Renal cortical epithelial cell (primary cell): ENCODE measurements around the gene PTPN13. TPM values are rescaled to one million over a fixed set of nuclear protein-coding genes. Genes with fewer than 3 reads are reported as not detected.
A peak's percentile ranks its signal among the peaks of the same experiment; 100 is the strongest.

Experiments used
- DNase-seq: peaks from one replicate; pipeline ENCODE4 v3.0.0-alpha.2; 2011; ENCODE audit warnings: low read depth
- total RNA-seq: library from RNA; depleted of rRNA; stranded (reverse); fragments of >200 nt; gene quantifications from 2 replicates; pipeline ENCODE4 v1.2.3, GENCODE V29; 2014

PTPN13 gene
- total RNA-seq, 1 donor from 2014 or later, result 118 TPM

DNA sequence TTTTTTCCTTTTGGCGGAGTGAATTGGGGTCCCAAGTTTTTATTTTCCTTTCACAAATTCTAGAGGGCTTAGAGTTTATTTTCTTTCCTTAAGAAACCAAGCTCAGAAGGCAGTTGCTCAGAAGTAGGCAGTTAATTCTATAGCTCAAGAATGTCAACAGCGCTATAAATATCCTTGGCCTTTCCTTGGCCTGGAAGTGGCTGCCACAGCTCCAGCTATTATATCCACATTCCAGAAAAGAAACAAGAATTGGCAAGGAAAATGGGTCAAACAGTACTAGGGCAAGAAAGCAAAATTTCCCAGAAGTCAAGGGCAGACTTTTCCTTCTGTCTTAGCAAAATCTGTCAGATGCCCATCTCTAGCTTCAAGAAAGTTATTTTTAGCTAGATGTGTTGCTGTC lies 224.1 kb downstream of the PTPN13 start:
- DNase-seq, result no peak

DNA sequence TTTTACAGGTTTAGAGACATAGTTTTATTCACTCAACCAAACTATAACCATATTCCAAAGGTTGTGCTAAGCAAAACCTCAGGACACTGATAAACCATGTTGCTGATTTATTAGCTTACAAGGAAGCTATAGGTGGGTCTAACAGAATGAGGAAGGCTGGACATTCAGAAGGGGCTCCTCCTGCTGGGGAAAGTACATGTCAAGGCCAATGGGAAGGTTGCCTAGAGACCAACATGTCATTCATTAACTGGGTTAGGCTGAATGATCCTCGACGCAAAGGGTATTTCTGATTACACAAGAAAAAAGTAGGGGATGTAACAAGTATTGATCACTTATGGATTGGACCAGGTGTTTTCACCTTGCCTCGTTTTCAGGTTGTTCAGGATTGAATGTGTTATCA lies 224.7 kb downstream of the PTPN13 start:
- peak; percentile 47 for DNase-seq

DNA sequence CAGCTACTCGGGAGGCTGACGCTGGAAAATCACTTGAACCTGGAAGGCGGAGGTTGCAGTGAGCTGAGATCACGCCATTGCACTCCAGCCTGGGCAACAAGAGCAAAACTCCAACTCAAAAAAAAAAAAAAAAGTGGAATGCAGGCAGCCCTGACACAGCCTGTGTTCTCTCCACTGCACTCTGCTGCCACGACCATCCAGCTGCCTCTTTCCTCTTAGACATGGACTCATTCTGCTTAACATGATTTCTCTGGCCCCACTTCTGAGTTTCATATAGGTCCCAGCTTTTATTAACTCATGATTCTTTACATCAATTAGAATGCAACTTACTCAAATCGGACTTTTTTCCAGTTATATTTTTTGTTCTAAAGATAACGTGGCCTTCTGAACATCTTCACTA lies 225.4 kb downstream of the PTPN13 start:
- no peak for DNase-seq

DNA sequence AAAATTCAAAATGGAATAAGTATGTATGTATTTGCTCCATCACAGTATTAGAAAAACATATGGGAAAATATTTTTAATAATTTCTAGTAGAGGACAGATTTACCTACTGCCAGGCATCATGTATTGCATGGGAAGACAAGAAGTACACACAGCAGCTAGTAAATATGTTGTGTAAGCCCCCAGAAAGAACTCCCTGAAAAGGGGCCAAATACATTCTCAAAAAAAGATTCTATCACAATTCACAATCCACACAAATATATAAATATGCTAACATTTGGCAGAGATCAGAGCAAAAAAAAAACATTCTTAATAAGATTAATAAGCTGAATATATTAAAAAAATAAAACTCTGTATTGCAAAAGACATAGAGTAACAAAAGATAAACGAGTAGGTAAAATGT lies 227.0 kb downstream of the PTPN13 start:
- DNase-seq, result no peak

DNA sequence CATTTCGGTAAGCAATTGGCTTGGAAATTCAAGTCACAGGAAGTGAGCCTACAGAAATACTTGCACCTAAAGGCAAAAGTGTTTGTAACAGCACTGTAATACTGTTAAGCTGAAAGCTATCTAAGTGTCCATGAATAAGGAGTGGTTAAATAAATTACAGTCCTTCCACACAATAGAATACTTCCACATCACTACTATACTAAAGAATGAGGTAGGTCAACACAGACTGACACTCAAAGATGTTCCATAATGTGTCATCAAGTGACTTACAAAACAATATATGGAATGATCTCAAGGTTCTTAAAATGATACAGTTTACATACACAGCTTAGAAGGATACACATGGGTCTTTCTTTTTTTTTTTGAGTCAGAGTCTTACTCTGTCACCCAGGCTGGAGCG lies 228.0 kb downstream of the PTPN13 start:
- no peak for DNase-seq

DNA sequence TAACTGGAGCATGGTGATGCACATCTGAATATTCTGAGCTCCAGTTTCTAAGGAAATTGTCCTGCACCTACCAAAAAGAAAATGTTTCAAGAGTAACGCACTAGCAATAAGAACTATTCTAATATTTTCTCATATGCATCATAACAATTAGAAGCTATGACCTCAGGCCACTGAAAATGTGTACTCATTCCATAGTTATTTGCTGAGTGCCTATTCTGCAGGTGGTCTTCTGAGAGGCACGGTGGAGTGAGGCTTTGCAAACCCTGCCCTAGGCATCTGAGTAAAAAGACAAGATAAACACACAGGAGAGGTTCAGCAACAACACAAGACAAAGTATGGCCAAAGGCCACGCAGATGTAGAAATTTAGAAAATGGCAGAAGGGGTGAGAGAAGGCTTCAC lies 231.4 kb downstream of the PTPN13 start:
- no peak for DNase-seq

DNA sequence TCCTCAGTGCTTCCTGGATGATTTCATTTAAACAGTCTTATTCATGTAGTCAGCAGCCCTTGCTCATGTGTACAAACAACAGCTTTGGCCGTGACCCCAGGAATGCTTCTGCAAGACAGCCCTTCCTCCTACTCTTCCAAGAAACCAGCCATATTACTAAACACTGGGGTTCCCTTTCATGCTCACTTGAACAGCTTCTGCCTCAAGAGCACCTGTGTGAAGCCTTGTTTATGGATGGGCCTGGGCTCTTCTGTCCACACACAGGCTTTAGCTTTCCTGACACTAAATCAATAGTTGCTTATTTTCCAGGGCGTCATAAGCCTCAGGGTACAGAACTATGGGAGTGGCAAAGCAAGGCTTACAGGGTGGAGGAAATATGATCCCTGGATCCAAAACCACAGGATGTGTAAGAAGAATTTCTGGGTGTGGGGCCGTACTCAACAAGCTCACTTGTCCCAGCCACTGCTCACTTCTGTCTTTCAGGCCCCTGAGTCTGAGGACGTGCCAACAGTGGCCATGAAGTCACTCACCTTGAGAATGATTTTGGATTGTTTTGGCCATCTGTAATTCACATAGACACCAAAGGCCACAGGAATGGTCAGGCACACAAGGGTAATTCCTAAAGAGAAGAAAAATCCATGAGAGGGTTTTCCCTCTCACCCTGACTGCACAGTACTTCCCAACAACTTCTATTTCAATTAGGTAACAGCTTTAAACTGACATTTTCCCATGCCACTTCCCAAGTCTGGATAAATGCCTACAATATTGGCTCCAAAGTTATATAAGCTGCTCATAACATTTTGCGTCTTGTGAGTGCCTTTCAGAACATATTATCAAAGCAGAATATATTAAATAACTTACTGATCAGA lies 237.4 kb downstream of the PTPN13 start:
- DNase-seq, result peak; percentile 93

DNA sequence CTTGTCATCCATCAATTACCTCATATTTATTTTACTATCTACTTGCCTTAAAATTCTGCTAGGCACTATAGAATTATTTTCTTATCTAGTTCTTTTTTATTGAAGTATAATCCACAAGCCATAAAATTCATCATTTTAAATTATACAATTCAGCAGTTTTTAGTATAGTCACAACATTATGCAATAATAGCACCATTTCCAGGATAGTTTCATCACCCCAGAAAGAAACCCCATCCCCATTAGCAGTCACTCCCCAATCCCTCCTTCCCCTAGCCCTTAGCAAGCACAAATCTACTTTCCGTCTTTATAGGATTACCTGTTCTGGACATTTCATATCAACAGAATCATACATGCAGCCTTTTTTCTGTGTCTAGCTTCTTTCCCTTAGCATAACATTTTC lies 239.5 kb downstream of the PTPN13 start:
- no peak for DNase-seq

DNA sequence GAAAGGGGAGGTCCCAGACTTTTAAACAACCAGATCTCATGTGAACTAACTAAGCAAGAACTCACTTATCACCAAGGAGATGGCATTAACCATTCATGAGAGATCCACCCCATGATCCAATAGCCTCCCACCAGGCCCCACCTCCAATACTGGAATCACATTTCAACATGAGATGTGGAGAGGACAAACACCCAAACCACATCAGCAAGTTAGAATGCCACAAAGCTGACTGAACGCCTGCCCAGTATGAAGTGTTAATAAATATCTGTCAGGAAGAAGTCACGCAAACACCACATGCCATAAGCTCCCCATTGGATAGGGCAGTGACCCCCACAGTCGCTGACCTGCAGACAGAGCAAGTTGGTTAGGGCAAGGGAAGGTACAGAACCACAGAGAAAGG lies 240.8 kb downstream of the PTPN13 start:
- DNase-seq, result peak; percentile 55

DNA sequence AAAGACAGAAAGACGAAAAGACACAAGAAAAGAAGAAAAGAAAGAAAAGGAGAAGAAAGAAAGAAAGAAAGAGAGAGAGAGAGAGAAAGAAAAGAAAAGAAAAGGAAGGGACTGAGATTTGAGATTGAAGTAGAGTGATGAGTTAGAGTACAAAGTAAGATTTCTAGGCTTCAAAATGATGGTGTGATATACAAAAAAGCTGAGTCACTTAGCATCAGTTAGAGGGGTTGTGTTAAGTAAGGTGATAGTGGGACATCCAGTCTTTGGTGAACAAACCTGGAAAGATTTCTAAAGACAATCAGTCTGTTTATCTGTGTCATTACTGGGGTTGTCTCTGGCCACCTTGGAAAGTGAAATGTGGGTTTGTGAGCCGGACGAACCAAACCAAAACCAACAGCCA lies 241.6 kb downstream of the PTPN13 start:
- no peak for DNase-seq

DNA sequence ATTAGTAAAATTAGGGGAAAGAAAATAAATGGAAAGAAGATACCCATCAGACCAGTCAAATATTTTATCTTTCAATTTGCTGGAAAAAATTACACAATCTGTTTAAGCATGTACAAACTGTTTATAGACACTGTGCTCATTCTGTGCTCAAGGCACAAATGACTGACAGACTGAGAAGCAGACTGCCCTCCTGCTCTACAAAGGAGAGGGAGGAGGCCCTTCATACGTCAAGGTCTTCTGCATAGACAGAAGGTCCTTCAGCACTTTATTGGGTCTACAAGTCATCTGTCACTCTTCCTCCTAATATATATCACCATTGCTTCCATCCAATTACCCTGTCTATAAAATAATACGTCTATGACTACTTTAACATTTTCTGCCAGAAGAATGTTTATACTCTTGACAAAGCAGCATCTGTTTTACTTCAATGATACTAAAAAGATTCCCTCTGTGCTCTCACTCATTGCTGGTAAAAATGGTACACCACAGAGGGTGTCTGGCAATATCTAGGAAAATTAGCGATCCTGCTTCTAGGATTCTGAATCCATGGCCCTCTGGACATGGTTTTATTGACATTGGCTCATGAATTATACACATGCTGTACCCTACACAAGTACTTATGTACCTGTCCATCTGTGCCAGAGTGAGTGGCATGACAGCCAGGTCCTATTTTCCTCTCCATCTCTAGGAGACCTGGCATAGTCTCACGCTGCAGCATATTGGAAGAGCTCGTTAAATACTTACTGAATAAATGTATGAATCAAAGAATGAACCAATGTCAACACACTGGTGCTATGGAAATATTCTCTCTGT lies 243.8 kb downstream of the PTPN13 start:
- no peak for DNase-seq

DNA sequence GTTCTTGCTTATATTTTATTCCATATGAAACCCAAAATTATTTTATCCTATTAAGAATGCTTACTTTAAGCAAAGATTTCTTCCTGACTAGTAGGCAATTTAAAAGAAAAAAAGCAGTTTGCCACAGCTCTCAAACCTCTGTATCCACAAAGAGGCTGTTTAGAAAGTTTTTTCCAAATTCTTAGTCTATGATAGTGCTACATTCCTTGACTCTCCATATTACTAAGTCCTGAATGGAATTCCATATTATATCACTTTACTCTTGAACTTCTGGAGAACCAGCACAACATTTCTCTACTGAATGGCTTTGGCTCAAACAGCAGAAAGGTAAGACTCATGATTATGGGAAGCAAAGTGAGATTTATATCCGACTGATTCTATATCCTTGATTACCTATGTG lies 246.7 kb downstream of the PTPN13 start:
- no peak for DNase-seq

DNA sequence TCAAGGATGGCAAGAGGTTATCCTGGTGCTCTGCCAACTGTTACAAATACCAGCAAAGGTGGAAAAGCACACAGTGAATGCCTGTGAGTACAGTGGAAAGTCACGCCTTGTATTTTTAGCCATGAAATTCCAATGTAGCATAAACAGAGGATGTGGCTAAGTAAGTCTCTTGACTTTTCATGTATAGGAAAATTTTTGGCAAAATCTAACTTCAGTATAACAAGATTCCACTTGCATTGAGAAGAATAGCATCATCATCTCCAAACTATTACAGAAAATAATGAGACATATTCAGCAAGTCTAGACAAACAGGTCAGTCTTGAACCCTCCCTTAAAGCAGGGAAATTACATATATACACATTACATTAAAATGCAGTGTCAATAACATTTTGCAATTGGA lies 247.2 kb downstream of the PTPN13 start:
- DNase-seq, result no peak

DNA sequence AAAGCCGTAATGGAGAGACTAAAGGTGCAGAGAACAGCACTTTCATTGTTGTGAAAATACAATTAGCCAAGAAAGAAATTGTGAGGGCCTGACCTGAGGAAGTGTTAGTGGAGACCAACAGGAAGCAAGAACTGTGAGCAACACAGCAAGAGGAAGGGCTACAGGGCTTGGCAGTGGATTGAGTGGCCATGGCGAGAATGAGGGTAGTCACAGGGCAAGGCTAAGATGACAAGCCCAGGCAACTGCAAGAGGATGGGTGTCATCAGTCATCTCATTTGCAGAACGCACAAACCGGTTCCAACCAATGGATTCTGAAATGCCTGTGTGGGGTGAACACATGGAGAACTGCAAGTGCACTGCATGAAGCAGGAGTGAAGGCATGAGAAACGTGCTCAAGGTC lies 251.5 kb downstream of the PTPN13 start:
- DNase-seq, result no peak

DNA sequence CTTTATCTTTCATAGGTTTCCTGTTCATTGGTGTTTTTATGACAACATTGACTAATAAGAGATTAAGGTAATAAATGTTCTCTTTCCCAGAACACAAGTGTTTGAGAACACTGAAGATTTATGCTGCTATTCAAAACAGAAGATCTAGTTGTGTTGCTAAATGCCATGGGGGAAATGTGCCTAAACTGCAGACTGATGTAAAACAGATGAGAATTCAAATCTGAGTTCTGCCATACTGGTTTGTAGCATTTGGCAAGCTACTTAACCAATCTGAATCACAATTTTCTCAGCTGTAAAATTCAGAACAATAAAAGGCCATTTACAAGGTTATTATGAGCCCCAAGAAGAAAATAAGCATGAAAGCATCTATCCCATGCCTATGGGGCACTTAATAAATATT lies 252.8 kb downstream of the PTPN13 start:
- no peak for DNase-seq

DNA sequence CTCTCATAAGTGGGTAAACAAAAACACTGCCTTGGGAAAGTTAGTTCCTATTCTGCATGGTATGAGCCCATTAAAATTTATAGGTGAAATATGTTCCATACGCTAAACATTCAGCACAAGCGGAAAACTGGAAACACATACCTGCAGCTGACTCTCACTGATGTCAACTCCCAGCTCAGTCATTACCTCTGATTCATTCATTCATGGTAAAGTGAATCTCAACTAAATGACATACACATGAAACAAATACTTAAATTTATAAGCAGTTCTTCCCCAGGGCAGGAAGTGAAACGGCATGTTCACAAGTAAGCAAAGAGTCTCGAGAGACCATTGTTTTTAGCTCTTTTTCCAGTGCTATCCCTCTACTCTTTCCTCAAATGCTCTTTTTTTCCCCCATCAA lies 253.5 kb downstream of the PTPN13 start:
- DNase-seq, result no peak

DNA sequence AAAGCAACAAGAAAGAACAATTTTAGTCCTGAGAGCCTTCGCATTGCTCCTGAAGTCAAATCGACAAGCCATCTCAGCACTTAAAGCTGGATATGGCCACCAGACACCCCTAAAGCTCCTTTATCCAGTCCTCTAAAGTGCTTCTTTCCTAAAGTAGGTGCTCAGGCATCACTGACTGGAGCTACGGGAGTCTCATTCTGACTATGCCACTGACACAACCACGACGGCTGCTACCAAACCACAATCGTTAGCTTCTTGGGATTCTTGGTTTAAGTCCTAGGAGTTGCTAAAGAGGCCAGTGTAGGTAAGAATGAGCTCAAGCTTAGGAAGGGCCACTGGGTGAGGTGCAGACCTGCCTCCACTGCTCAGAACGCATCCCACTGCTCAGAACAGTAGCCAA lies 254.0 kb downstream of the PTPN13 start:
- no peak for DNase-seq

DNA sequence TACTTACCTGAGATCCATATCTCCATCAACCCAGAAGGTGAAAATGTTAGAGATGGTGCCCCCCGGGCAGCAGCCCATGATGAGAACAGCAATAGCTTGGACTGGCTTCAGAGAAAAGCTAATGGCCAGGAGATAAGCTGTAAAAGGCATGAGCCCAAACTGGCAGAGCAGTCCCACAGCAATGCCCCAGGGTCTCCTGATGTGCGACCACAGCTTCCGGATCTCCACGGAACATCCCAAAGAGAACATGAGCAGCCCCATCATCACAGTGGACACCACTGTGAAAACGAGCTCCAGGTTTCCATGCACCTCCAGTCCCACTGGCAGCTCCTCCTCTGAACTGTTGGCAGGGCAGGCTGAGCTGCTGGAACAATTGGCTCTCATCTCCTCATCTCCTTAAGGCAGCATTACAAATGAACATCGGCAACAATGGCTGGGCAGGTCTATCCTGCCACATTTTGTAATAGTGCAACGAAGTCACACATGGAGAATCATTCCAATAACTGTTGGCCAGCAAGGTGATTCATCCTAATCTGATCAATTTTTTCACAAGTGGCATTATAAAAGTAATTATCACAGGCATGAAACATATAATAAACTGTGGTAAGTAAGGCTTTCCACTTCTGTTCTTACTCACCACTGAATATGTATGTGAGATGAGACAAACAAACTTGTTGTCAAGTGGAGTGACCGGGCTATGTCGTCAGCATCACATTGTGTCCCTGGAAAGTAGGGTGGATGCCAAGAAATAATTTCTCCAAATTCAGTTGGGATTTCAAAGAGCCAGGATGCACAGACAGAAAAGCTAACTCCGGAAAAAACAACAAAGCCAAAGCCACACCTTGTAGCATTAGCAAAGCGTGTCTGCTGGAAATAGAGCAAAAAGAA lies 254.9 kb downstream of the PTPN13 start, which contains the start of gene SLC10A6:
SLC10A6 (minus strand) TSS at position 653 of the 888 bp plus-strand sequence; CDS start at position 384, 269 bp downstream.
- DNase-seq, result no peak

DNA sequence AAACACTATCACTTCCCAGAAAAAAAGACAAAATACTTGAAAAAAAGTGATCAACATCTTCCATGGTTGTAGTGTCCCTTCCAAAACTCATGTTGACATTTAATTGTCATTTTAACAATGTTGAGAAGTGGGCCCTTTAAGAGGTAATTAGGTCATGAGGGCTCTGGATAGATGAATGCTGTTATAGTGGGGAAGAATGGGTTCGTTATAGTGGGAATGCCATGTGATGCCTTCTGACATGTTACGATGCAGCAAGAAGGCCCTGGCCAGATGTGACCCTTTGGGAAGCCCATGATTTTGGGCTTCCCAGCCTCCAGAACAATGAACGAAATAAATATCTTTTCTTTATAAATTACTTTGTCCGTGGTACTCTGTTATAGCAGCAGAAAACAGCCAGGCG lies 259.1 kb downstream of the PTPN13 start:
- DNase-seq, result no peak

DNA sequence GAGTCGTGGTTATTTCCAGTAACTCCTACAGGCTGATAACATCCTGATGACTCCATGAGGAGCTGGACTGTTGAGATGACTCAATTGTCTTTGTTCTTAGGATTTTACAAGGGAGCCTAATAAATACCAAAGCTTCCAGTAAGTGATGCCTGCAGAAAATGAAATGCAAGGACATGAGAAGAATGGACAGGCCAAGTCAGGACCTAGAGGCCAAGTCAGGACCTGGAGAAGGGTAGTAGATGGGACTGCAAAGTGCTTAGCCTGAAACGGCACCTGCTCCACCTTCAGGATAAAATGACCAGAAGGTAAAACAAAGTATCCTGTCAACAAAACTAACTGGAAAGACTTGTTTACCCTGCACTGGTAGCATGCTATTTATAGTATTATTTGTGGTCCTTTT lies 261.5 kb downstream of the PTPN13 start:
- DNase-seq, result peak; percentile 74

DNA sequence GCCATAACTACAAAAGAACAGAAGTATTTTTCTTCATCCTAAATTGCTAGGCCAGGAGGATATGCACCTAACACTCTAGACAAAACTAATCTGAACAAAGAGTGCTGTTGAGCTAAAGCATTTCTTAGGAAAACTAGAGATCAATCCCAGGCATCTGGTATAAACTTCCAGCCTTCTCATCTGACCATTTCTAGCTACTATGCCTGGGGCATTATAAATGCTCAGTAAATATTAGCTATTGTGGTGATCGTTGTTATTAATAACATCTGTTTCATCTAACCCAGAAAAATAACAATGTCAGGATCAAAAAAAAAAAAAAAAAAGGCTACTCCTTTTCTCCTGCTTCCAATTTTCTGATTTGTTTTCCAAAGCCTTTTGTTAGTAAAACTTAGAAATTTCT lies 262.8 kb downstream of the PTPN13 start:
- DNase-seq, result no peak
